ENCODE data around the gene RANBP1.

The RANBP1 gene

GRCh38 chr22:20149257-20150250 lies 33.6 kb downstream of the RANBP1 start:
- Histone ChIP-seq H3K9me2 (replicated peaks; ENCODE audit: low read depth, low read length) (no peaks in the 10 kb centered on the region), H2AFZ (ENCODE audit: low read length) (no peak overlapping the region), H4K20me1 (ENCODE audit: insufficient read depth, low read length, poor library complexity, severe bottlenecking) (no peaks in the 10 kb centered on the region), H3K79me2 (ENCODE audit: insufficient read depth, low read length) (no peaks in the 10 kb centered on the region), H3K36me3 (ENCODE audit: insufficient read depth, low read length) (no peaks in the 10 kb centered on the region), H3K4me2 (ENCODE audit: low read depth, low read length, poor library complexity, severe bottlenecking) (no peak overlapping the region), H3F3A (ENCODE audit: low read depth) (no peaks in the 10 kb centered on the region), H3K4me1 (ENCODE audit: insufficient read depth, low read length, poor library complexity, severe bottlenecking) (peaks cover 12% of the 10 kb centered on the region), H3K27me3 (ENCODE audit: insufficient read depth, low read length, poor library complexity, severe bottlenecking) (no peaks in the 10 kb centered on the region), H3K9ac (ENCODE audit: low read depth, low read length, poor library complexity, severe bottlenecking) (no peak overlapping the region), H3K9me3 (ENCODE audit: insufficient read depth, low read depth, low read length) (no peaks in the 10 kb centered on the region), H3K4me3 (ENCODE audit: low read length, poor library complexity, severe bottlenecking) (no peak overlapping the region)
- TF ChIP-seq EZH2phosphoT487 (IDR thresholded peaks at IDR 0.05; ENCODE audit: borderline replicate concordance) (no peak), CTCF (conservative IDR thresholded peaks at IDR 0.05; ENCODE audit: low read length) (no peak)

- no peaks in the 10 kb centered on the region for H3K9me3 ChIP-seq (ENCODE audit: insufficient read depth, low read depth, low read length)
- H3K79me2 ChIP-seq (ENCODE audit: insufficient read depth, low read length), result no peaks in the 10 kb centered on the region
- no peaks in the 10 kb centered on the region for H3K27me3 ChIP-seq (ENCODE audit: insufficient read depth, low read length, poor library complexity, severe bottlenecking)
Observed at GRCh38 chr22:20150381-20151275, 34.7 kb downstream of the RANBP1 start, which contains the start of gene CCDC188. CCDC188 (minus strand) TSS chr22:20151055; CDS start chr22:20150986, 69 bp downstream.

More at GRCh38 chr22:20150381-20151275, 34.7 kb downstream of the RANBP1 start, which contains the start of gene CCDC188:
- TF ChIP-seq CTCF (conservative IDR thresholded peaks at IDR 0.05; ENCODE audit: low read length) (no peak), EZH2phosphoT487 (IDR thresholded peaks at IDR 0.05; ENCODE audit: borderline replicate concordance) (no peak)
- Histone ChIP-seq H3K4me1 (ENCODE audit: insufficient read depth, low read length, poor library complexity, severe bottlenecking) (peaks cover 15% of the 10 kb centered on the region), H2AFZ (ENCODE audit: low read length) (no peak within 1 kb of the TSS), H3K9me2 (replicated peaks; ENCODE audit: low read depth, low read length) (no peaks in the 10 kb centered on the region), H3K36me3 (ENCODE audit: insufficient read depth, low read length) (no peaks in the 10 kb centered on the region), H3K9ac (ENCODE audit: low read depth, low read length, poor library complexity, severe bottlenecking) (no peak within 1 kb of the TSS), H3F3A (ENCODE audit: low read depth) (no peaks in the 10 kb centered on the region), H3K4me2 (ENCODE audit: low read depth, low read length, poor library complexity, severe bottlenecking) (no peak within 1 kb of the TSS), H3K4me3 (ENCODE audit: low read length, poor library complexity, severe bottlenecking) (no peak within 1 kb of the TSS), H4K20me1 (ENCODE audit: insufficient read depth, low read length, poor library complexity, severe bottlenecking) (no peaks in the 10 kb centered on the region)
